WTC11 (cell line): ENCODE data around the gene TEX10. TPM values are rescaled to one million over a fixed set of nuclear protein-coding genes. Genes with fewer than 3 reads are reported as not detected.

Experiments used
- ATAC-seq: fragments of 200-7000 bp; cut with Tn5 transposase; 2 replicates; pipeline ENCODE4 v1.10.0; 2021; ENCODE audit warnings: mild to moderate bottlenecking, moderate library complexity
- CTCF ChIA-PET: fragments of 300-600 bp; sonication (Branson Sonifier 250); formaldehyde crosslinking; loops from one replicate; lab custom pipeline; 2021; ENCODE audit warnings: antibody characterized with exemption; lab: Charles Lee
- POLR2A ChIA-PET: fragments of 350-600 bp; sonication (Branson Sonifier 250); formaldehyde crosslinking; loops from one replicate; lab custom pipeline; 2021; ENCODE audit warnings: antibody characterized with exemption; lab: Charles Lee
- DNase-seq: peaks from one replicate; pipeline ENCODE4 v3.0.0; 2021; ENCODE audit warnings: low spot score
- H3K27ac Mint-ChIP-seq: 2 replicates; pipeline ENCODE4 v1.8.0; 2021; ENCODE audit warnings: mixed read lengths
- H3K27me3 Mint-ChIP-seq: 2 replicates; pipeline ENCODE4 v1.8.0; 2021; ENCODE audit warnings: low read depth, mild to moderate bottlenecking, moderate library complexity, mixed read lengths
- H3K36me3 Mint-ChIP-seq: 2 replicates; pipeline ENCODE4 v1.8.0; 2021; ENCODE audit warnings: mixed read lengths
- H3K4me1 Mint-ChIP-seq: 2 replicates; pipeline ENCODE4 v1.8.0; 2022; ENCODE audit warnings: mixed read lengths
- H3K4me3 Mint-ChIP-seq: 2 replicates; pipeline ENCODE4 v1.8.0; 2021; ENCODE audit warnings: mild to moderate bottlenecking, moderate library complexity, mixed read lengths
- H3K9me3 Mint-ChIP-seq: 2 replicates; pipeline ENCODE4 v1.8.0; 2021; ENCODE audit warnings: mixed read lengths
- CREB1 ChIP-seq: sonication (generic); formaldehyde crosslinking; IDR thresholded peaks from 2 replicates; pipeline ENCODE4 v1.8.0; 2023; ENCODE audit warnings: mild to moderate bottlenecking, missing genetic modification reagents
- ELF4 ChIP-seq: sonication (generic); formaldehyde crosslinking; IDR thresholded peaks from 2 replicates; pipeline ENCODE4 v1.8.1; 2022; ENCODE audit warnings: low read depth, mild to moderate bottlenecking, moderate library complexity, missing genetic modification reagents
- NFATC4 ChIP-seq: fragments of 250-450 bp; sonication (Bioruptor Pico); IDR thresholded peaks from 2 replicates; pipeline ENCODE4 v1.9.0; 2021; ENCODE audit warnings: mild to moderate bottlenecking
- NR1H2 ChIP-seq: sonication (generic); formaldehyde crosslinking; IDR thresholded peaks from 2 replicates; pipeline ENCODE4 v1.9.0; 2021; ENCODE audit warnings: mild to moderate bottlenecking, moderate library complexity, missing genetic modification reagents
- SMAD3 ChIP-seq: sonication (generic); formaldehyde crosslinking; IDR thresholded peaks from 2 replicates; pipeline ENCODE4 v1.8.0; 2022; ENCODE audit warnings: missing genetic modification reagents, mild to moderate bottlenecking, borderline replicate concordance
- USF1 ChIP-seq: sonication (generic); formaldehyde crosslinking; IDR thresholded peaks from 2 replicates; pipeline ENCODE4 v1.8.0; 2022; ENCODE audit warnings: mild to moderate bottlenecking, missing genetic modification reagents
- ZMAT4 ChIP-seq: fragments of 250-450 bp; sonication (Bioruptor Pico); IDR thresholded peaks from 2 replicates; pipeline ENCODE4 v1.9.0; 2021; ENCODE audit warnings: mild to moderate bottlenecking
- ZNF219 ChIP-seq: sonication (generic); formaldehyde crosslinking; IDR thresholded peaks from 2 replicates; pipeline ENCODE4 v1.8.0; 2023; ENCODE audit warnings: missing genetic modification reagents, mild to moderate bottlenecking, borderline replicate concordance
- ZNF423 ChIP-seq: fragments of 250-450 bp; sonication (Bioruptor Pico); IDR thresholded peaks from 2 replicates; pipeline ENCODE4 v2.1.2; 2022; ENCODE audit warnings: mild to moderate bottlenecking, moderate library complexity
- ZNF425 ChIP-seq: fragments of 250-450 bp; sonication (Bioruptor Pico); conservative IDR thresholded peaks from 2 replicates; pipeline ENCODE4 v1.9.0; 2021; ENCODE audit warnings: mild to moderate bottlenecking
- total RNA-seq: library from RNA; stranded (reverse); gene quantifications from 3 replicates; pipeline ENCODE4 v1.2.3, GENCODE V29; 2021
- TF ChIP-seq, protein P1 (sequence below): sonication (generic); formaldehyde crosslinking; IDR thresholded peaks from 2 replicates; pipeline ENCODE4 v1.8.0; 2022; ENCODE audit warnings: mild to moderate bottlenecking, missing genetic modification reagents
- TF ChIP-seq, protein P2 (sequence below): sonication (generic); formaldehyde crosslinking; IDR thresholded peaks from 2 replicates; pipeline ENCODE4 v1.8.1; 2022; ENCODE audit warnings: missing genetic modification reagents, borderline replicate concordance
- TF ChIP-seq, protein P3 (sequence below): sonication (generic); formaldehyde crosslinking; IDR thresholded peaks from 2 replicates; pipeline ENCODE4 v1.8.1; 2022; ENCODE audit warnings: low read depth, missing genetic modification reagents, borderline replicate concordance
- TF ChIP-seq, protein P4 (sequence below): sonication (generic); formaldehyde crosslinking; IDR thresholded peaks from 2 replicates; pipeline ENCODE4 v1.8.1; 2023; ENCODE audit warnings: mild to moderate bottlenecking, missing genetic modification reagents, borderline replicate concordance
- TF ChIP-seq, protein P5 (sequence below): sonication (generic); formaldehyde crosslinking; IDR thresholded peaks from 2 replicates; pipeline ENCODE4 v1.8.1; 2022; ENCODE audit warnings: mild to moderate bottlenecking, missing genetic modification reagents, moderate library complexity, borderline replicate concordance
- TF ChIP-seq, protein P6 (sequence below): fragments of 250-450 bp; sonication (Bioruptor Pico); IDR thresholded peaks from 2 replicates; pipeline ENCODE4 v2.1.2; 2022; ENCODE audit warnings: mild to moderate bottlenecking, moderate library complexity
- TF ChIP-seq, protein P7 (sequence below): sonication (generic); formaldehyde crosslinking; IDR thresholded peaks from 2 replicates; pipeline ENCODE4 v1.8.0; 2022; ENCODE audit warnings: missing genetic modification reagents

The TEX10 gene
- total RNA-seq, 1 experiment from 2014 or later = 64.7 TPM

DNA sequence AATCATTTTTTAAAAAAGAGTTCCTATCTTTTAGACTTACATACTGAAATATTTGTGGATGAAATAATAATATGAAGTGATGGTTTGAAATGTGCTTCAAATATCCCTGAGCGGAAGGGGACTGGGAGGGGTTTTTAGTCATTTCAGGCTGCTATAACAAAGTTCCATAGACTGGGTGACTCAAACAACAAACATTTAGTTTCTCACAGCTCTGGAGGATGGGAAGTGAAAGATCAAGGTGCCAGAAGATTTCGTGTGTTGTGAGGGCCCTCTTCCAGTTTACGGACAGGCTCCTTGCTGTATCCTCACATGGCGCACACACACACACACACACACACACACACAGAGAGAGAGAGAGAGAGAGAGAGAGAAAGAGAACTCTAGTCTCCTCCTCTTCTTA lies 27.1 kb upstream of the TEX10 start:
- no peak for ATAC-seq
- Mint-ChIP-seq H3K4me3 (no peak overlapping the region), H3K27me3 (no peaks in the 10 kb centered on the region), H3K4me1 (peaks cover 7% of the 10 kb centered on the region; the same call in 1 of the 2 replicates), H3K27ac (no peak overlapping the region; the same call in 1 of the 2 replicates), H3K9me3 (peaks cover 22% of the 10 kb centered on the region), H3K36me3 (peaks cover 17% of the 10 kb centered on the region)
- DNase-seq = no peak
- no peak for TF ChIP-seq ZNF425 (CRISPR knock-in tag)
- TF ChIP-seq ELF4 = no peak
- TF ChIP-seq SMAD3 (CRISPR knock-in tag) = no peak
- TF ChIP-seq ZNF423 (CRISPR knock-in tag) = no peak
- TF ChIP-seq CREB1 (CRISPR knock-in tag) = no peak
- no peak for TF ChIP-seq NFATC4 (CRISPR knock-in tag)
- TF ChIP-seq, protein P1, sequence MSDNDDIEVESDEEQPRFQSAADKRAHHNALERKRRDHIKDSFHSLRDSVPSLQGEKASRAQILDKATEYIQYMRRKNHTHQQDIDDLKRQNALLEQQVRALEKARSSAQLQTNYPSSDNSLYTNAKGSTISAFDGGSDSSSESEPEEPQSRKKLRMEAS (CRISPR knock-in tag) = no peak
- CTCF ChIA-PET = no interaction called here
- POLR2A ChIA-PET = no interaction called here

GRCh38 chr9:100377015-100377414 lies 24.3 kb upstream of the TEX10 start:
- H3K4me3 Mint-ChIP-seq = no peak overlapping the region
- ChIA-PET CTCF (no interaction called here), POLR2A (no interaction called here)
- DNase-seq (no peak), ATAC-seq (no peak)
- peaks cover 23% of the 10 kb centered on the region for H3K36me3 Mint-ChIP-seq
- H3K27me3 Mint-ChIP-seq = no peaks in the 10 kb centered on the region
- no peak overlapping the region; the same call in 1 of the 2 replicates for H3K27ac Mint-ChIP-seq
- H3K4me1 Mint-ChIP-seq = peaks cover 11% of the 10 kb centered on the region
- peaks cover 17% of the 10 kb centered on the region for H3K9me3 Mint-ChIP-seq
- TF ChIP-seq USF1 (CRISPR knock-in tag) = no peak
- TF ChIP-seq, protein P2, sequence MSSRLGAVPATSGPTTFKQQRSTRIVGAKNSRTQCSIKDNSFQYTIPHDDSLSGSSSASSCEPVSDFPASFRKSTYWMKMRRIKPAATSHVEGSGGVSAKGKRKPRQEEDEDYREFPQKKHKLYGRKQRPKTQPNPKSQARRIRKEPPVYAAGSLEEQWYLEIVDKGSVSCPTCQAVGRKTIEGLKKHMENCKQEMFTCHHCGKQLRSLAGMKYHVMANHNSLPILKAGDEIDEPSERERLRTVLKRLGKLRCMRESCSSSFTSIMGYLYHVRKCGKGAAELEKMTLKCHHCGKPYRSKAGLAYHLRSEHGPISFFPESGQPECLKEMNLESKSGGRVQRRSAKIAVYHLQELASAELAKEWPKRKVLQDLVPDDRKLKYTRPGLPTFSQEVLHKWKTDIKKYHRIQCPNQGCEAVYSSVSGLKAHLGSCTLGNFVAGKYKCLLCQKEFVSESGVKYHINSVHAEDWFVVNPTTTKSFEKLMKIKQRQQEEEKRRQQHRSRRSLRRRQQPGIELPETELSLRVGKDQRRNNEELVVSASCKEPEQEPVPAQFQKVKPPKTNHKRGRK (CRISPR knock-in tag) = no peak
- TF ChIP-seq, protein P3, sequence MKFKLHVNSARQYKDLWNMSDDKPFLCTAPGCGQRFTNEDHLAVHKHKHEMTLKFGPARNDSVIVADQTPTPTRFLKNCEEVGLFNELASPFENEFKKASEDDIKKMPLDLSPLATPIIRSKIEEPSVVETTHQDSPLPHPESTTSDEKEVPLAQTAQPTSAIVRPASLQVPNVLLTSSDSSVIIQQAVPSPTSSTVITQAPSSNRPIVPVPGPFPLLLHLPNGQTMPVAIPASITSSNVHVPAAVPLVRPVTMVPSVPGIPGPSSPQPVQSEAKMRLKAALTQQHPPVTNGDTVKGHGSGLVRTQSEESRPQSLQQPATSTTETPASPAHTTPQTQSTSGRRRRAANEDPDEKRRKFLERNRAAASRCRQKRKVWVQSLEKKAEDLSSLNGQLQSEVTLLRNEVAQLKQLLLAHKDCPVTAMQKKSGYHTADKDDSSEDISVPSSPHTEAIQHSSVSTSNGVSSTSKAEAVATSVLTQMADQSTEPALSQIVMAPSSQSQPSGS = no peak
- TF ChIP-seq NR1H2 (CRISPR knock-in tag) = no peak
- no peak for TF ChIP-seq ZNF219 (CRISPR knock-in tag)
- TF ChIP-seq, protein P4, sequence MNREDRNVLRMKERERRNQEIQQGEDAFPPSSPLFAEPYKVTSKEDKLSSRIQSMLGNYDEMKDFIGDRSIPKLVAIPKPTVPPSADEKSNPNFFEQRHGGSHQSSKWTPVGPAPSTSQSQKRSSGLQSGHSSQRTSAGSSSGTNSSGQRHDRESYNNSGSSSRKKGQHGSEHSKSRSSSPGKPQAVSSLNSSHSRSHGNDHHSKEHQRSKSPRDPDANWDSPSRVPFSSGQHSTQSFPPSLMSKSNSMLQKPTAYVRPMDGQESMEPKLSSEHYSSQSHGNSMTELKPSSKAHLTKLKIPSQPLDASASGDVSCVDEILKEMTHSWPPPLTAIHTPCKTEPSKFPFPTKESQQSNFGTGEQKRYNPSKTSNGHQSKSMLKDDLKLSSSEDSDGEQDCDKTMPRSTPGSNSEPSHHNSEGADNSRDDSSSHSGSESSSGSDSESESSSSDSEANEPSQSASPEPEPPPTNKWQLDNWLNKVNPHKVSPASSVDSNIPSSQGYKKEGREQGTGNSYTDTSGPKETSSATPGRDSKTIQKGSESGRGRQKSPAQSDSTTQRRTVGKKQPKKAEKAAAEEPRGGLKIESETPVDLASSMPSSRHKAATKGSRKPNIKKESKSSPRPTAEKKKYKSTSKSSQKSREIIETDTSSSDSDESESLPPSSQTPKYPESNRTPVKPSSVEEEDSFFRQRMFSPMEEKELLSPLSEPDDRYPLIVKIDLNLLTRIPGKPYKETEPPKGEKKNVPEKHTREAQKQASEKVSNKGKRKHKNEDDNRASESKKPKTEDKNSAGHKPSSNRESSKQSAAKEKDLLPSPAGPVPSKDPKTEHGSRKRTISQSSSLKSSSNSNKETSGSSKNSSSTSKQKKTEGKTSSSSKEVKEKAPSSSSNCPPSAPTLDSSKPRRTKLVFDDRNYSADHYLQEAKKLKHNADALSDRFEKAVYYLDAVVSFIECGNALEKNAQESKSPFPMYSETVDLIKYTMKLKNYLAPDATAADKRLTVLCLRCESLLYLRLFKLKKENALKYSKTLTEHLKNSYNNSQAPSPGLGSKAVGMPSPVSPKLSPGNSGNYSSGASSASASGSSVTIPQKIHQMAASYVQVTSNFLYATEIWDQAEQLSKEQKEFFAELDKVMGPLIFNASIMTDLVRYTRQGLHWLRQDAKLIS (CRISPR knock-in tag) = no peak
- no peak for TF ChIP-seq ZMAT4 (CRISPR knock-in tag)
- no peak for TF ChIP-seq SMAD3 (CRISPR knock-in tag)
- TF ChIP-seq, protein P5, sequence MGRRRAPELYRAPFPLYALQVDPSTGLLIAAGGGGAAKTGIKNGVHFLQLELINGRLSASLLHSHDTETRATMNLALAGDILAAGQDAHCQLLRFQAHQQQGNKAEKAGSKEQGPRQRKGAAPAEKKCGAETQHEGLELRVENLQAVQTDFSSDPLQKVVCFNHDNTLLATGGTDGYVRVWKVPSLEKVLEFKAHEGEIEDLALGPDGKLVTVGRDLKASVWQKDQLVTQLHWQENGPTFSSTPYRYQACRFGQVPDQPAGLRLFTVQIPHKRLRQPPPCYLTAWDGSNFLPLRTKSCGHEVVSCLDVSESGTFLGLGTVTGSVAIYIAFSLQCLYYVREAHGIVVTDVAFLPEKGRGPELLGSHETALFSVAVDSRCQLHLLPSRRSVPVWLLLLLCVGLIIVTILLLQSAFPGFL (CRISPR knock-in tag) = no peak
- TF ChIP-seq, protein P6, sequence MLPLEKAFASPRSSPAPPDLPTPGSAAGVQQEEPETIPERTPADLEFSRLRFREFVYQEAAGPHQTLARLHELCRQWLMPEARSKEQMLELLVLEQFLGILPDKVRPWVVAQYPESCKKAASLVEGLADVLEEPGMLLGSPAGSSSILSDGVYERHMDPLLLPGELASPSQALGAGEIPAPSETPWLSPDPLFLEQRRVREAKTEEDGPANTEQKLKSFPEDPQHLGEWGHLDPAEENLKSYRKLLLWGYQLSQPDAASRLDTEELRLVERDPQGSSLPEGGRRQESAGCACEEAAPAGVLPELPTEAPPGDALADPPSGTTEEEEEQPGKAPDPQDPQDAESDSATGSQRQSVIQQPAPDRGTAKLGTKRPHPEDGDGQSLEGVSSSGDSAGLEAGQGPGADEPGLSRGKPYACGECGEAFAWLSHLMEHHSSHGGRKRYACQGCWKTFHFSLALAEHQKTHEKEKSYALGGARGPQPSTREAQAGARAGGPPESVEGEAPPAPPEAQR (CRISPR knock-in tag) = no peak
- TF ChIP-seq, protein P7, sequence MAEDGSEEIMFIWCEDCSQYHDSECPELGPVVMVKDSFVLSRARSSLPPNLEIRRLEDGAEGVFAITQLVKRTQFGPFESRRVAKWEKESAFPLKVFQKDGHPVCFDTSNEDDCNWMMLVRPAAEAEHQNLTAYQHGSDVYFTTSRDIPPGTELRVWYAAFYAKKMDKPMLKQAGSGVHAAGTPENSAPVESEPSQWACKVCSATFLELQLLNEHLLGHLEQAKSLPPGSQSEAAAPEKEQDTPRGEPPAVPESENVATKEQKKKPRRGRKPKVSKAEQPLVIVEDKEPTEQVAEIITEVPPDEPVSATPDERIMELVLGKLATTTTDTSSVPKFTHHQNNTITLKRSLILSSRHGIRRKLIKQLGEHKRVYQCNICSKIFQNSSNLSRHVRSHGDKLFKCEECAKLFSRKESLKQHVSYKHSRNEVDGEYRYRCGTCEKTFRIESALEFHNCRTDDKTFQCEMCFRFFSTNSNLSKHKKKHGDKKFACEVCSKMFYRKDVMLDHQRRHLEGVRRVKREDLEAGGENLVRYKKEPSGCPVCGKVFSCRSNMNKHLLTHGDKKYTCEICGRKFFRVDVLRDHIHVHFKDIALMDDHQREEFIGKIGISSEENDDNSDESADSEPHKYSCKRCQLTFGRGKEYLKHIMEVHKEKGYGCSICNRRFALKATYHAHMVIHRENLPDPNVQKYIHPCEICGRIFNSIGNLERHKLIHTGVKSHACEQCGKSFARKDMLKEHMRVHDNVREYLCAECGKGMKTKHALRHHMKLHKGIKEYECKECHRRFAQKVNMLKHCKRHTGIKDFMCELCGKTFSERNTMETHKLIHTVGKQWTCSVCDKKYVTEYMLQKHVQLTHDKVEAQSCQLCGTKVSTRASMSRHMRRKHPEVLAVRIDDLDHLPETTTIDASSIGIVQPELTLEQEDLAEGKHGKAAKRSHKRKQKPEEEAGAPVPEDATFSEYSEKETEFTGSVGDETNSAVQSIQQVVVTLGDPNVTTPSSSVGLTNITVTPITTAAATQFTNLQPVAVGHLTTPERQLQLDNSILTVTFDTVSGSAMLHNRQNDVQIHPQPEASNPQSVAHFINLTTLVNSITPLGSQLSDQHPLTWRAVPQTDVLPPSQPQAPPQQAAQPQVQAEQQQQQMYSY (CRISPR knock-in tag) = no peak
